HG02870 (cell line): Measurements from ENCODE around the gene CDH23.
"Not testable (repeated sequence)": the region's sequence is repeated elsewhere in the genome, so short reads cannot be mapped to it uniquely, and the experiment has no call there.

Source experiments
- ATAC-seq: cut with Tn5 transposase; IDR thresholded peaks from one replicate; pipeline ENCODE4 v1.9.1; 2021; ENCODE audit warnings: mild to moderate bottlenecking, moderate library complexity; ENCODE audit not compliant: unreplicated experiment

Gene CDH23

GRCh38 chr10:71597821-71598498 is 201.2 kb downstream of the CDH23 start:
- no peak for ATAC-seq

DNA sequence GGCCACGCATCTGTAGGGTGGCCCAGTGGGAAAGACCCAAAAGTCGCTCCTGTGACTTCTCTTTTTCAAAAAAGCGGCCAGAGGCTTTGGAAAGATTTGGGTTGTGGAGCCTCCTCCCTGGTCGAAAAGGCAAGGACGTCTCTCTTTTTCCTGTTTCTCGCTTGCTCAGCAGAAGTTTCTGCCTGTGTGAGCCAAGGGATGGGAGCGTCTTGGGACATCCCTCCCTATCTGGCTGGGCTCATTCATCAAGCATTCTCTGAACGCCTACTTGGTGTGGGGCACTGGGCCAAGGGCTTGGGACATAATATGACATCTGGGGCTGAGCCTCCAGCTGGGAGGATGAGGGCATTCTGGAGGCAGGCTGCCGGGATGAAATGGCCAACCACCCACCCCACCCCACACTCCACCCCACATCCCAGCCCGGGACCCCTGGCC is 201.9 kb downstream of the CDH23 start:
- no peak for ATAC-seq

- no peak for ATAC-seq
Observed at GRCh38 chr10:71599518-71599917, 202.8 kb downstream of the CDH23 start.

- not testable (repeated sequence) for ATAC-seq
Observed at GRCh38 chr10:71600242-71600641, 203.5 kb downstream of the CDH23 start.

GRCh38 chr10:71600849-71601248 is 204.1 kb downstream of the CDH23 start:
- ATAC-seq: no peak

- ATAC-seq: no peak
Observed at GRCh38 chr10:71601273-71601672, 204.6 kb downstream of the CDH23 start.

DNA sequence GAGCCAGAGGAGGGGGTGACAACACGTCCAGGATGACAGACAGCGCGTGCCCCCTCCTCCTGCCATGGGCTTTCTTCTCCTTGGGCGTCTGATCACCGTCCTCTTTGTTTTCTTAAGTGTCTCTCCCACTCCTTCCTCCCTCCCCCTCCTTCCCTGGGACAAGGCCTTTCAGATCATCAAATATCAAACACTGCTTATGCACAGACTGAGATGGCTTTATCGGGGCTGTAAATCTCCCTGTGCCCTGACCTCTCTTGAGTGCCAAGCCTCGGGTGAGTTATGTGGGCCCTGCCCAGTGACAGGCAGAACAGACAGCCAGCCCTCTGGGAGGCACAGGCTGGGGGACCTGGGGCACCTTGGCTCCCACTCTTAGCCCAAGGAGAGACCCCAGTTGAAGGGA is 206.4 kb downstream of the CDH23 start:
- ATAC-seq: no peak

- ATAC-seq: no peak
Observed at GRCh38 chr10:71603754-71604153, 207.0 kb downstream of the CDH23 start.

- no peak for ATAC-seq
Observed at GRCh38 chr10:71604324-71605018, 207.8 kb downstream of the CDH23 start.

GRCh38 chr10:71605263-71605962 is 208.7 kb downstream of the CDH23 start:
- no peak for ATAC-seq

DNA sequence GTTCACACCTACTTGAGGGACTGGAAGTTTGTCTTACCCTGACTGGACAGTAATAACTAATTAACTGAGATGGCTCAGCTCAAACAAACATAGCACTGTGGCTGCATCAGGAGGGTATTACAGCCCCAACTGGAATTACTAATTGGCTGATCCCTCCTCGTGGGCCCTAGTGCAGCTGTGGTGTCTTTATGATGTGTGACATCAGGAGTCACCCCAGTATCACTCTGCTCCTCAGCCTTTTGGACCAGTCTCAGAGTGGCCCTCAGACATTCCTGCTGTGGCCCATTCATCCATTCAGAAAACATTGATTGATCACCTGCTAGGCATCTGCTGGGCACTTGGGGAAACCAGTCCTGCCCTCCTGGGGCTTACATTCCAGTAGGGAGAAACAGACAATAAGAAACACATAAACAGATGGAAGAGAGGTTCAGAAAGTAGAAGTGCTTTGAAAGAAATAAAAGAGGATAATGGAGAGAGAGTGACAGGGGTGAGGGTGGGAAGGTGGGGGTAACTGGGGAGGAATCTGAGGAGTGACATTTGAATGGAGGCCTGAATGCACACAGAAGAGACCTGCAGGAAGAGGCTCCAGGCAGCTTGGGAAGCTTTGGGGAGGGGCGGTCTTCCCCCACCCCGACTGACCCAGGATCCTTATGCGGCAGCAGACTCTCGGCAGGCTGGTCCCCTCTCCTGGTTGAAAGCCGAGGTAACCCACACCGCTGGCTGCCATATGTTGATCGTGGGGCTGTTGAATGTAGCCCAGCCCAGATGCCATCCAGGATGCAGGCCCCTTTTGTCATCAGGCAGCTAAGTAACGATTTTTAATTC is 209.7 kb downstream of the CDH23 start:
- no peak for ATAC-seq

DNA sequence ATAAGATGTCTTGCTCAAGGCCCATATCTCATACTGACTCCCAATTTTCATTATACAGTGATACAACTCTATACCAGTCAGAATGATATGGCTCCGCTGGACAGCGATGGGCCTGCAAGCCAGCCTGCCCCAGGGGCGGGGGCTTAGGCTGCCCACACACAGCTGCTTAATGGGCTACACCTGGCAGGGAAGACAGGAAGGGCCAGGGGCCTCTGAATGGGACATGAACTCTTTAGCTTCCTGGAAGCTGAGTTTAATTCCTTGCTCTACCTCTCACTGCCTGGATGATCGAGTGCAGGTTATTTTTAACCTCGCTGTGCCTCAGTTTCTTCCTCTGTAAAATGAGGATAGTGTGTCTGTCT is 210.3 kb downstream of the CDH23 start:
- no peak for ATAC-seq

DNA sequence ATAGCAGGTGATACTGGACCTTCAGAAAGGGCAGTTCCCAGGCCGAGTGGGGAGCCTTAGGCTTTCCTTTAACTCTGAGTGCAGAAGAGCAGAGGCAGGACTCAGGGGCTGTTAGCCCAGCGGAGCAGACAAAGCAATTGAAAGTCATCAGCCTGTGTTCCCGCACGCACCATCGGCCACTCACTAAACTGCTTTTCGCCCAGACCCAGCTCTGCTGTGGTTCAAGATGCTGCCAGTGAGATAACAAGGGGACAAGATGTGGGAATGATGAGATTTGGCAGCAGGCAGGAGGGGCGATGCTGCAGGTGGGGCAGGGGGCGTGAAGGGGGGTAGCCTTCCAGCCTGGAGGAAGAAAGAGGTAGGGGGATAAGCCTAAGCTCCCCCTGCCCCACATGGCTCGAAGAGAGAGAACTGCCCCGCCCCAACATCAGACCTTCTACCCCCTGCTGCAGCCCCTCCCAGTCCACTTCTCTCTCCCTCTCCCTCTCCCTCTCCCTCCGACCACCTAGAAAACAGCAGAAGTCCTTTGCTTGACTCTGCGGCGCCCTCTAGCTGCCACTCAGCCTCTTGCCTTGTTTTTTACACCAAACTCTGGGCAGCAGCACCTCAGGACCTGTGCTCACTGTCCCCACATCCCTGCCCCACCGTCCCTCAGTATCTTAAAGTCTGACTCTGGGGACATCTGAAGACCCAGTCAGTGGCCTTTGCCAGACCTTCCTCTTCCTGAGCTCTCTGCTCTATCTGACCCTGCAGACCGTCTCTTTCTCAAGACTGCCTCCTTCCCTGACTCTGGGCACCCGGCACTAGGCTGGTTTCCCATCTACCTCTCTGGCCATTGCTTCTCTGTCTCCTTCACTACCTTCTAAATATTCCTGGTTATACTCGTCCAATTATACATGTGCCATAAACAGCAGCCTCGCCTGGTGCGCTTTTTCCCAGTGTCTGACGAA is 212.4 kb downstream of the CDH23 start:
- no peak for ATAC-seq

GRCh38 chr10:71610651-71611050 is 213.9 kb downstream of the CDH23 start:
- ATAC-seq: no peak

DNA sequence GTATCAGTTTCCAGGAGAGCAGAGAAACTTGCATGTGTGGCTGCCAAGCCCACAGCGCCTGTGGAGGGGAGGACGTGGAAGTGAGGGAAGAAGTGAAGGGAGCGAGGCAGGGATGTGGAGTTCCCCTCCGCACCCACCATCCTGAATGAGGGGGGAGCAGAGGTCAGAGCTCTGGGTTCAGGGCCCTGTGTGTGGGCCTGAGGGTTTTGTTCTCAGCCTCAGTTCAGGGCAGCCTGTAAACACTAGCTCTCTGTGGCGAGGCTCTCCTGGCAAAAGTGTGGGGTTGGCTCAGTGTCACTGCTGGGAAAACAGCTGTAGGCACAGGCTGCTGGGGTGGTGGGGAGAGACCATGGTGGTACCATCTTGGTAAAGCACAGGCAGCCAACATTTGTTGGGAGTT is 214.4 kb downstream of the CDH23 start:
- ATAC-seq: no peak

DNA sequence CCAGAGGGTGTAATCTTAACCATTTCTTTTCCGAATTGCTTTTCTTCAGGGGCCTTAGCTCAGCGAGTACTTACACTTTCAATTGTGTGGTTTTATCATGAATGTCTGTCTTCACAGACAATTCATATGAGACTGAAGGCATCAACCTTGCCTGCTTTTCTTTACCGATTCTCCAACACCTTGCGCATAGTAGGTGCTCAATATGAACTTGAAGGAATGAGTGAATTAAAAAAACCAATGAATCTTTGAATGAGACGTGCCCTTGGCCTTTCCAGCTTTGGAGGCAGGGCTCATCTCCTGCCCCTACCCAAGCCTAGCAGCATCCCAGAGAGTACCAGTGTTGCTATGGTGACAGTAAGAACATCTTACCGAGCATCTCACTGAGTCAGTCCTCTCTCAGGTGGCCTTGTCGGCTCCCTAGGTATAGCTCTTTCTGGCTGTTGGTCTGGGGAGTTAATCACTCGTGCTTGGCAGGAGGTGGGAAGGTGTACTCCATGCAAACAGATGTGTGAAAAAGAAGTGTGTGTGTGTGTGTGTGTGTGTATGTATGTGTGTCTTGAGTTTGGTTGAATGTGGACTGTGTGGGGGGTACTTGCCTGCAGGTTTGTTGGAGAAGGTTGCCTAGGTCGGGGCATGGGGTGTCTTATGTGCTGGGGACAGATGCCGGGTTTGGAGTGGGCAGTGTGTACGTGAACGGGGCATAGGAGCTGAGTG is 215.1 kb downstream of the CDH23 start:
- no peak for ATAC-seq

- ATAC-seq: no peak
Observed at GRCh38 chr10:71613261-71613777, 216.6 kb downstream of the CDH23 start.

DNA sequence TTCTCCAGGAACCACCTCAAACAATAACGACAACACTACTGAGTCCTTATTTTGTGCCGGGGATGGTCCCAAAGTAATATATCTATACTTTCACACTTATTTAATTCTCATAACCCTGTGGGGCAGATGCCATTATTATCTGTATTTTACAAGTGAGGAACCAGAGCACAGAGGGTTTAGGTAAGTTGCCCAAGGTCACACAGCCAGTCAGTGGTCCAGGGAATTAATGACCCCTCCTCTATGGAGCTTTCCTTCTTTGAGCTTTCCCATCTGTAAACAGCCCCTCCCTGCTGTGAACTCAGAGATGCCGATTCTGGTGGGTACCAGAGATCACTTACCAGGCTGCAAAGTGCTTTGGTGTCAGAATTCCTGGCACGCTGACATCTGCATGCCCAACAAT is 217.2 kb downstream of the CDH23 start:
- no peak for ATAC-seq

- ATAC-seq: no peak
Observed at GRCh38 chr10:71614946-71615345, 218.2 kb downstream of the CDH23 start.
